CD14-positive monocyte (primary cell): ENCODE data around the gene OLFM1. TPM values are rescaled to one million over a fixed set of nuclear protein-coding genes. Genes with fewer than 3 reads are reported as not detected.

ENCODE experiments used
- DNase-seq, 3 donors: peaks; one replicate each; pipeline ENCODE4 v3.0.0-alpha.2; 2011 to 2022
- H2AFZ ChIP-seq: 2 replicates; pipeline ENCODE4 v1.6.0; 2012; ENCODE audit warnings: mild to moderate bottlenecking, low read depth, low read length, inconsistent platforms; ENCODE audit not compliant: insufficient read depth, poor library complexity, severe bottlenecking
- H3K27ac ChIP-seq, 2 donors: 1 replicate in 1 of 2; 2 replicates in 1 of 2; pipeline ENCODE4 v1.5.1; 2012 to 2013; ENCODE audit warnings: low read length in 2 of 2, control low read depth in 1 of 2, inconsistent platforms in 1 of 2, low read depth in 1 of 2, mild to moderate bottlenecking in 1 of 2
- H3K27me3 ChIP-seq, 2 donors: one replicate each; pipeline versions ENCODE4 v1.6.0 to v1.6.1; 2011 to 2013; ENCODE audit warnings: low read length in 2 of 2; ENCODE audit not compliant: control insufficient read depth in 2 of 2, insufficient read depth in 2 of 2
- H3K36me3 ChIP-seq, 2 donors: replicated peaks in 1 of 2; 1 replicate in 1 of 2; 2 replicates in 1 of 2; pipeline versions ENCODE4 v1.5.1 to v1.6.1; 2012 to 2013; ENCODE audit warnings: low read length in 2 of 2, control low read depth in 1 of 2, inconsistent platforms in 1 of 2, mild to moderate bottlenecking in 1 of 2; ENCODE audit not compliant: insufficient read depth in 2 of 2, control insufficient read depth in 1 of 2
- H3K4me1 ChIP-seq, 2 donors: 1 replicate in 1 of 2; 2 replicates in 1 of 2; pipeline versions ENCODE4 v1.5.1 to v1.6.1; 2012 to 2013; ENCODE audit warnings: low read length in 2 of 2, control low read depth in 1 of 2, inconsistent platforms in 1 of 2, mild to moderate bottlenecking in 1 of 2, moderate library complexity in 1 of 2; ENCODE audit not compliant: insufficient read depth in 2 of 2, control insufficient read depth in 1 of 2
- H3K4me2 ChIP-seq: replicated peaks from 2 replicates; pipeline ENCODE3; 2012; ENCODE audit warnings: low read length, moderate library complexity, mild to moderate bottlenecking; ENCODE audit not compliant: poor library complexity, severe bottlenecking; ENCODE audit errors: extremely low read depth
- H3K4me3 ChIP-seq, 3 experiments: fragments of 200-600 bp in 1 of 3; sonication (generic) in 1 of 3; replicated peaks in 1 of 3; 1 replicate in 2 of 3; 2 replicates in 1 of 3; pipeline ENCODE4 v1.5.1; 2011 to 2013; ENCODE audit warnings: low read length in 3 of 3, mild to moderate bottlenecking in 3 of 3, control low read depth in 2 of 3, low read depth in 2 of 3, inconsistent platforms in 1 of 3, moderate library complexity in 1 of 3
- H3K79me2 ChIP-seq: 2 replicates; pipeline ENCODE4 v1.6.0; 2012; ENCODE audit warnings: mild to moderate bottlenecking, control low read depth, inconsistent platforms, low read length, moderate library complexity; ENCODE audit not compliant: insufficient read depth
- H3K9ac ChIP-seq: 2 replicates; pipeline ENCODE4 v1.6.0; 2017; ENCODE audit warnings: low read length, mild to moderate bottlenecking; ENCODE audit not compliant: insufficient read depth, poor library complexity, severe bottlenecking
- H3K9me3 ChIP-seq, 2 donors: replicated peaks in 1 of 2; 1 replicate in 1 of 2; 2 replicates in 1 of 2; pipeline versions ENCODE4 v1.5.1 to v1.6.1; 2012 to 2013; ENCODE audit warnings: low read length in 2 of 2, control low read depth in 1 of 2; ENCODE audit not compliant: control insufficient read depth in 1 of 2, insufficient read depth in 1 of 2
- H4K20me1 ChIP-seq: 2 replicates; pipeline ENCODE4 v1.6.0; 2012; ENCODE audit warnings: mild to moderate bottlenecking, low read length, control low read depth, moderate library complexity; ENCODE audit not compliant: insufficient read depth
- H3K27ac Mint-ChIP-seq, 7 donors: one replicate each; pipeline ENCODE4 v1.8.0; 2020; ENCODE audit warnings: mild to moderate bottlenecking in 7 of 7, mixed read lengths in 7 of 7, moderate library complexity in 6 of 7, inconsistent platforms in 2 of 7
- H3K27me3 Mint-ChIP-seq, 3 donors: one replicate each; pipeline ENCODE4 v1.8.0; 2021 to 2022; ENCODE audit warnings: low read depth in 3 of 3, mild to moderate bottlenecking in 3 of 3, mixed read lengths in 3 of 3, moderate library complexity in 3 of 3, inconsistent platforms in 1 of 3
- H3K36me3 Mint-ChIP-seq, 2 donors: one replicate each; pipeline ENCODE4 v1.8.0; 2020; ENCODE audit warnings: mixed read lengths in 2 of 2, inconsistent platforms in 1 of 2, mild to moderate bottlenecking in 1 of 2
- H3K4me1 Mint-ChIP-seq: one replicate; pipeline ENCODE4 v1.8.0; 2020; ENCODE audit warnings: mild to moderate bottlenecking, mixed read lengths
- H3K4me3 Mint-ChIP-seq, 2 donors: one replicate each; pipeline ENCODE4 v1.8.0; 2020; ENCODE audit warnings: mild to moderate bottlenecking in 2 of 2, mixed read lengths in 2 of 2, moderate library complexity in 1 of 2
- H3K9me3 Mint-ChIP-seq, 7 donors: one replicate each; pipeline ENCODE4 v1.8.0; 2020 to 2022; ENCODE audit warnings: mixed read lengths in 7 of 7, mild to moderate bottlenecking in 6 of 7, moderate library complexity in 6 of 7, inconsistent platforms in 2 of 7
- WGBS: methylation state at CpG from one replicate; pipeline ENCODE4 v1.1.5; 2013; ENCODE audit warnings: missing lambda C conversion rate; ENCODE audit not compliant: insufficient coverage; 5-methylcytosine and 5-hydroxymethylcytosine counted together
- intact Hi-C, 2 donors: fragments of 100-400 bp; cut with micrococcal nuclease; formaldehyde crosslinking; loops; one replicate each; pipeline versions ENCODE4 v1.15.0 to v1.15.1; 2023
- polyA plus RNA-seq, 3 donors: library from polyadenylated mRNA; depleted of rRNA in 1 of 3; unstranded in 2 of 3; stranded (reverse) in 1 of 3; fragments of 300-500 nt in 2 of 3; fragments of >200 nt in 1 of 3; fragmentation: Illumina TruSeq in 2 of 3; gene quantifications; 1 replicate in 2 of 3; 2 replicates in 1 of 3; pipeline ENCODE4 v1.2.3, GENCODE V29; 2012 to 2021
- TF ChIP-seq, protein P1 (sequence below): fragments of 200-600 bp; IDR thresholded peaks from one replicate; pipeline ENCODE4 v1.8.0; 2022; ENCODE audit warnings: antibody characterized with exemption, mild to moderate bottlenecking

OLFM1 gene
- polyA plus RNA-seq, 3 donors = 7.6 to 10.9 (median 9.4) TPM

DNA sequence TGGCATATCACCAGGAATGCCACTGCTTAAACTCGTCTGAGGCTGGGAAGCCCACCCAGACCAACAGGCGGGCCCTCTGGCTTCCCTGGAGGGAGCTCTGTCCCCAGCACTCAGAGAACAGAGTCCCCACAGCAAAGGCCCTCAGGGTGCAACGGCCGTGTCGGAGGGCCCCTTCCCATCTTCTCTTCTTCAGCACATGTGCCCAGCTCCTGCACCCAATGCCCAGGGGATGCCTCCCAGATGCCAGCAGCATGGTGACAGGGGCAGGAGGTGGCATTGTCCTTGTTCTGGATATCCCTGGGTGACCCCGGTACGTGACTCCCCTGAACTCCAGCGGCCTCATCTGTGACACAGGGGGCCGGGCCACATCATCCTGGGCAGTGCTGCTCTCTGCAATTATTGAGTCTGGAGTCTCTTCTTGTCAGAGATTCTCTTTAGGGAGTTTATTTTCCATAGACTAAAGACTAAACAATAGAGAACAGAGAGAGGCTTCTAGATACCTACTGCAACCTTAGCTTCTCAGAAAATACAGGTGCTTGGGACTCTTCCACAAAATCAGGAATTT lies 13.6 kb upstream of the OLFM1 start:
- Mint-ChIP-seq H3K4me3 (no peak overlapping the region), H3K27me3 (peaks cover 41 to 75% (median 60%) of the 10 kb centered on the region in 3 donors), H3K4me1 (peaks cover 5% of the 10 kb centered on the region), H3K27ac (no peak overlapping the region), H3K9me3 (peaks cover 0 to 10% (median 7%) of the 10 kb centered on the region in 7 donors), H3K36me3 (peaks cover 0 to 1% of the 10 kb centered on the region in 2 donors)
- Histone ChIP-seq H3K4me1 (no peaks in the 10 kb centered on the region), H3K9ac (no peak overlapping the region), H3K79me2 (no peaks in the 10 kb centered on the region), H3K4me2 (no peak overlapping the region), H3K9me3 (peaks cover 0 to 4% of the 10 kb centered on the region in 2 donors), H3K27me3 (peaks cover 11 to 53% of the 10 kb centered on the region in 2 donors), H3K4me3 (no peak overlapping the region), H3K27ac (no peak overlapping the region), H2AFZ (no peak overlapping the region), H3K36me3 (no peaks in the 10 kb centered on the region), H4K20me1 (no peaks in the 10 kb centered on the region)
- DNase-seq = no peak
- intact Hi-C loops = no loop called here
- TF ChIP-seq, protein P1, sequence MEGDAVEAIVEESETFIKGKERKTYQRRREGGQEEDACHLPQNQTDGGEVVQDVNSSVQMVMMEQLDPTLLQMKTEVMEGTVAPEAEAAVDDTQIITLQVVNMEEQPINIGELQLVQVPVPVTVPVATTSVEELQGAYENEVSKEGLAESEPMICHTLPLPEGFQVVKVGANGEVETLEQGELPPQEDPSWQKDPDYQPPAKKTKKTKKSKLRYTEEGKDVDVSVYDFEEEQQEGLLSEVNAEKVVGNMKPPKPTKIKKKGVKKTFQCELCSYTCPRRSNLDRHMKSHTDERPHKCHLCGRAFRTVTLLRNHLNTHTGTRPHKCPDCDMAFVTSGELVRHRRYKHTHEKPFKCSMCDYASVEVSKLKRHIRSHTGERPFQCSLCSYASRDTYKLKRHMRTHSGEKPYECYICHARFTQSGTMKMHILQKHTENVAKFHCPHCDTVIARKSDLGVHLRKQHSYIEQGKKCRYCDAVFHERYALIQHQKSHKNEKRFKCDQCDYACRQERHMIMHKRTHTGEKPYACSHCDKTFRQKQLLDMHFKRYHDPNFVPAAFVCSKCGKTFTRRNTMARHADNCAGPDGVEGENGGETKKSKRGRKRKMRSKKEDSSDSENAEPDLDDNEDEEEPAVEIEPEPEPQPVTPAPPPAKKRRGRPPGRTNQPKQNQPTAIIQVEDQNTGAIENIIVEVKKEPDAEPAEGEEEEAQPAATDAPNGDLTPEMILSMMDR = no peak
- 87% methylated on average over 5 of the region's 9 CpGs for WGBS

DNA sequence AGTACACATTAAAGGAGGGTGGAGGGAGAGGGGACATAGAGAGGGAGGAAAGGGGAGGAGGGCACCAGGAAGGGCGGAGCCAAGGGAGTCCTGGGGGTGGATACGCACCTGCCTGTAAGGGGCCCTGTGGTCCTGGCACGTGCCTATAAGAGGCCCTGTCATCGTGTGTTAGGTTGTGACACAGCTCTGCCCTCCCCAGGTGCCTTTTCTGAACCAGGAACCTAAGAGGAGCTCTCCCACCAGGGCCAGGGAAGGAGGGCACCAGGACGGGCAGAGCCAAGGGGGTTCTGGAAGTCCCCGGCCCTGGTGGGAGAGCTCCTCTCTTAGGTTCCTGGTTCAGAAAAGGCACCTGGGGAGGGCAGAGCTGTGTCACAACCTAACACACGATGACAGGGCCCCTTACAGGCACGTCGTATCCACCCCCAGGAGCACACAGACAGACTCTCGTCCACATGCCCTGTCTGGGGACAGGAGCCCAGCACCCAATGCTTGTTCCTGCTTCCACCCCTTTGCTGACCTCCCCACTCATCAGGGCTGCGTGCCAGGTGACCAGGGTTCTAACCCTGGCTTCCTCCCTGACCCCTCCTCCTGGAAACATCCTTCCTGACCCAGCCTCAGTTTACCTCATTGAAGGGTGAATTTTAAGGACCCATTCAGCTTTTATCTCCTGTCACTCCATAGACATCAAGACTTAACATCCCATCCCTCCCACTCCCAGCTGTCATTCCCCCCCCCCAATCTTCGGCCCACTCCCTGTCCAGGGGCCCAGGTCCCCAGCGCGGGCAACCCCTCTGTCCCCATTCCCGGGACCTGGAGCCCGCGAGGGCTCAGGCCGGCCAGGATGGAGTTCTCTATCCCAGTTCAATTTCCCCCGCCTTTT lies 12.9 kb upstream of the OLFM1 start:
- Histone ChIP-seq H3K4me3 (peak overlapping the region in 1 of 3 experiments; percentile 56), H2AFZ (no peak overlapping the region), H3K9ac (no peak overlapping the region), H3K4me2 (peak overlapping the region; percentile 56), H3K27me3 (peaks cover 11 to 50% of the 10 kb centered on the region in 2 donors), H3K79me2 (no peaks in the 10 kb centered on the region), H3K9me3 (peaks cover 0 to 4% of the 10 kb centered on the region in 2 donors), H4K20me1 (no peaks in the 10 kb centered on the region), H3K36me3 (no peaks in the 10 kb centered on the region), H3K27ac (no peak overlapping the region), H3K4me1 (no peaks in the 10 kb centered on the region)
- Mint-ChIP-seq H3K4me1 (peaks cover 5% of the 10 kb centered on the region), H3K27me3 (peaks cover 44 to 72% (median 57%) of the 10 kb centered on the region in 3 donors), H3K4me3 (peak overlapping the region; percentile 47 to 91), H3K27ac (no peak overlapping the region), H3K9me3 (peaks cover 0 to 12% (median 7%) of the 10 kb centered on the region in 7 donors), H3K36me3 (peaks cover 0 to 1% of the 10 kb centered on the region in 2 donors)
- intact Hi-C loops = no loop called here
- TF ChIP-seq, protein P1 = no peak
- DNase-seq = no peak
- 49% methylated on average over 18 of the region's 19 CpGs for WGBS
